Calu3 (cell line): ENCODE data around the gene USP12. TPM values are rescaled to one million over a fixed set of nuclear protein-coding genes. Genes with fewer than 3 reads are reported as not detected.

Experiments
- BruUV-seq: library from RNA; stranded (reverse); fragments of 400-500 nt; replicated peaks from 2 replicates; lab custom pipeline; 2021; lab: Mats Ljungman, UMichigan
- CTCF ChIA-PET: fragments of 300-600 bp; sonication (Branson Sonifier 250); formaldehyde crosslinking; loops from one replicate; lab custom pipeline; 2022; ENCODE audit warnings: antibody characterized with exemption; lab: Charles Lee
- DNase-seq: peaks from one replicate; pipeline ENCODE4 v3.0.0; 2022
- H3K27ac Mint-ChIP-seq: one replicate; pipeline ENCODE4 v1.8.0; 2022; ENCODE audit warnings: mixed read lengths; ENCODE audit not compliant: unreplicated experiment
- H3K27me3 Mint-ChIP-seq: one replicate; pipeline ENCODE4 v1.8.0; 2022; ENCODE audit warnings: mixed read lengths; ENCODE audit not compliant: unreplicated experiment
- H3K36me3 Mint-ChIP-seq: one replicate; pipeline ENCODE4 v1.8.0; 2022; ENCODE audit warnings: mild to moderate bottlenecking, moderate library complexity, mixed read lengths; ENCODE audit not compliant: insufficient read depth, unreplicated experiment
- H3K4me1 Mint-ChIP-seq: one replicate; pipeline ENCODE4 v1.8.0; 2022; ENCODE audit warnings: mild to moderate bottlenecking, low read depth, mixed read lengths; ENCODE audit not compliant: unreplicated experiment
- H3K4me3 Mint-ChIP-seq: one replicate; pipeline ENCODE4 v1.8.0; 2022; ENCODE audit warnings: mild to moderate bottlenecking, low read depth, moderate library complexity, mixed read lengths; ENCODE audit not compliant: unreplicated experiment
- H3K9me3 Mint-ChIP-seq: one replicate; pipeline ENCODE4 v1.8.0; 2022; ENCODE audit warnings: low read depth, mixed read lengths; ENCODE audit not compliant: unreplicated experiment
- intact Hi-C: fragments of 100-400 bp; cut with micrococcal nuclease; formaldehyde crosslinking; loops from one replicate; pipeline ENCODE4 v1.10.0; 2022; ENCODE audit not compliant: unreplicated experiment
- total RNA-seq: library from RNA; stranded (reverse); gene quantifications from 2 replicates; pipeline ENCODE4 v1.2.3, GENCODE V29; 2022
- TF ChIP-seq, protein P1 (sequence below): fragments of 200-600 bp; IDR thresholded peaks from one replicate; pipeline ENCODE4 v1.8.0; 2022; ENCODE audit warnings: antibody characterized with exemption; ENCODE audit not compliant: unreplicated experiment

Gene USP12
- total RNA-seq, 1 experiment from 2014 or later: 20.6 TPM

DNA sequence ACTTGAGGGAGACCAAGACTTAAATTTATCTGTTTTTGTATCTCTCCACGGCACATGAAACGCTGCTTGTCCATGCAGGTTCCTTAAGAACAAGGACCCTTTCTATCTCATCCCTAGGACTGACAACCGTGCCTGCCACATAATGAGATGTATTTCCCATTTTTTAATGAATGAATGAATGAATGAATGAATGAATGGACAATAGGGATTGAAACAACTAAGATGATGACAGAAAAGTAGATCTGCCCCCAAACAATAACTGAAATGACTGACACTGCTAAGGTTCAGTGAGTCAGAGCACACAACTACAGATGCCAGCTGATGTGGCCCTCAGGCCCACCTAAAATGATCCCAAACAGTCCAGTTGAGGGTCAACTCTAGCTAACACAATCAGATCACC is 69.8 kb downstream of the USP12 start:
- H3K36me3 Mint-ChIP-seq: peaks cover 5% of the 10 kb centered on the region
- H3K4me3 Mint-ChIP-seq: no peak overlapping the region
- intact Hi-C loops: no loop called here
- no peak for DNase-seq
- H3K4me1 Mint-ChIP-seq: no peaks in the 10 kb centered on the region
- no peak overlapping the region for H3K27ac Mint-ChIP-seq
- no TSS peak for BruUV-seq
- TF ChIP-seq, protein P1, sequence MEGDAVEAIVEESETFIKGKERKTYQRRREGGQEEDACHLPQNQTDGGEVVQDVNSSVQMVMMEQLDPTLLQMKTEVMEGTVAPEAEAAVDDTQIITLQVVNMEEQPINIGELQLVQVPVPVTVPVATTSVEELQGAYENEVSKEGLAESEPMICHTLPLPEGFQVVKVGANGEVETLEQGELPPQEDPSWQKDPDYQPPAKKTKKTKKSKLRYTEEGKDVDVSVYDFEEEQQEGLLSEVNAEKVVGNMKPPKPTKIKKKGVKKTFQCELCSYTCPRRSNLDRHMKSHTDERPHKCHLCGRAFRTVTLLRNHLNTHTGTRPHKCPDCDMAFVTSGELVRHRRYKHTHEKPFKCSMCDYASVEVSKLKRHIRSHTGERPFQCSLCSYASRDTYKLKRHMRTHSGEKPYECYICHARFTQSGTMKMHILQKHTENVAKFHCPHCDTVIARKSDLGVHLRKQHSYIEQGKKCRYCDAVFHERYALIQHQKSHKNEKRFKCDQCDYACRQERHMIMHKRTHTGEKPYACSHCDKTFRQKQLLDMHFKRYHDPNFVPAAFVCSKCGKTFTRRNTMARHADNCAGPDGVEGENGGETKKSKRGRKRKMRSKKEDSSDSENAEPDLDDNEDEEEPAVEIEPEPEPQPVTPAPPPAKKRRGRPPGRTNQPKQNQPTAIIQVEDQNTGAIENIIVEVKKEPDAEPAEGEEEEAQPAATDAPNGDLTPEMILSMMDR: no peak
- H3K27me3 Mint-ChIP-seq: no peaks in the 10 kb centered on the region
- CTCF ChIA-PET: no interaction called here
- H3K9me3 Mint-ChIP-seq: no peaks in the 10 kb centered on the region

DNA sequence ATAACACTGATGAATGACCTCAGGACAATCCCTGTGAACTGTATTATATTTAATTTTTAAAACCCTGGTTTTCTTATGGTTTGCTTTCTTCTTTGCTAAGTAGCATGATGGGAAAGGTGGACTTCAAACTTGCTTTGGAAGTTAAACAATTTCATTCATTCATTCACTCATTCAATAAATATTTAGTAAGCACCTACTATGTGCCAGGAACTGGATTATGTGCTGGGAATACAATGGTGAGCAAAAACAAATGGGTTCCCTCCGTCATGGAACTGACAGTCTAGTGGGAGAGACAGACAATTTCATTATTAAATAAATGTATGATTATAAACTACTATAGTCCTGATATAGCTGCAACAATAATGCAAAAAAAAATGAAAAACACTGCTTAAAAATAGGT is 70.3 kb downstream of the USP12 start:
- Mint-ChIP-seq H3K9me3 (no peaks in the 10 kb centered on the region), H3K27me3 (no peaks in the 10 kb centered on the region), H3K4me1 (no peaks in the 10 kb centered on the region), H3K36me3 (peaks cover 5% of the 10 kb centered on the region), H3K4me3 (no peak overlapping the region), H3K27ac (no peak overlapping the region)
- no TSS peak for BruUV-seq
- DNase-seq: no peak
- CTCF ChIA-PET: no interaction called here
- intact Hi-C loops: no loop called here
- TF ChIP-seq, protein P1: no peak

DNA sequence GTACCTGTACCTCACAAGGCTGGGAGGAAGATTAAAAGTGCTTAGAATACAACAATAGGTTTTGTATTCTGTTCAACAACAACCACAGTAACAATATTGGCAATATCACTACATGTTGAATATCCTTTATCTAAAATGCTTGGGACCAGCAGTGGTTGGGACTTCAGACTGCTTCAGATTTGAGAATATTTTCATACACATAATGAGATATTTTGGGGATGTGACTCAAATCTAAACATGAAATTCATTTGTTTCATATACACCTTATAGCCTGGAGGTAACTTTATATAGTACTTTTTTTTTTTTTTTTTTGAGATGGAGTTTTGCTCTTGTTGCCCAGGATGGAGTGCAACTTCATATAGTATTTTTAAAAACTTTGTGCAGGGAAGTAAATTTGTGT is 73.9 kb downstream of the USP12 start:
- TF ChIP-seq, protein P1: no peak
- Mint-ChIP-seq H3K27ac (no peak overlapping the region), H3K9me3 (no peaks in the 10 kb centered on the region), H3K4me1 (no peaks in the 10 kb centered on the region), H3K27me3 (no peaks in the 10 kb centered on the region), H3K4me3 (no peak overlapping the region), H3K36me3 (peaks cover 5% of the 10 kb centered on the region)
- no TSS peak for BruUV-seq
- DNase-seq: no peak
- intact Hi-C loops: no loop called here
- CTCF ChIA-PET: no interaction called here

DNA sequence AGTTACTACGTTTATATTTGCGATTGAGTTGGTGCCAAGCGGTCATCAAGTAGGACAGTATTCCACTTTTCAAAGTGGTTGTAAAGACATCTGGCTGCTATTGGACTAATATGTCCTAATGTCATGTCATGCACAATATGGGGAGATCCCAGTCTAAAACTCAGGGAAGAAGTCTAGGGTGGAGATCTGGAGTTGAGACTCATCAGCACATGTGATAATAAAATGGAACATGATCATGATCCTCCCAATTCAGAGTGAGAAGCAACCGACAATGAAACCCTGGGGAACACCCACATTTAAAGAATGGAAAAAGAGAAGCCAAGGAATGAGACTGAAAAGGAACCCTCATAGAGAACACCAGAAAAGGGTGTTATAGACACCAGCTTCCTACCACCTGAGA is 80.2 kb downstream of the USP12 start:
- BruUV-seq: no TSS peak
- DNase-seq: no peak
- Mint-ChIP-seq H3K4me1 (no peaks in the 10 kb centered on the region), H3K9me3 (no peaks in the 10 kb centered on the region), H3K4me3 (no peak overlapping the region), H3K27ac (no peak overlapping the region), H3K27me3 (no peaks in the 10 kb centered on the region), H3K36me3 (peaks cover 4% of the 10 kb centered on the region)
- intact Hi-C loops: no loop called here
- CTCF ChIA-PET: no interaction called here
- TF ChIP-seq, protein P1: no peak
